ENCODE results near the gene TMCC2. TPM values are rescaled to one million over a fixed set of nuclear protein-coding genes. Genes with fewer than 3 reads are reported as not detected.

Gene TMCC2
- total RNA-seq, 1 experiment from 2014 or later, result 3.1 TPM

DNA sequence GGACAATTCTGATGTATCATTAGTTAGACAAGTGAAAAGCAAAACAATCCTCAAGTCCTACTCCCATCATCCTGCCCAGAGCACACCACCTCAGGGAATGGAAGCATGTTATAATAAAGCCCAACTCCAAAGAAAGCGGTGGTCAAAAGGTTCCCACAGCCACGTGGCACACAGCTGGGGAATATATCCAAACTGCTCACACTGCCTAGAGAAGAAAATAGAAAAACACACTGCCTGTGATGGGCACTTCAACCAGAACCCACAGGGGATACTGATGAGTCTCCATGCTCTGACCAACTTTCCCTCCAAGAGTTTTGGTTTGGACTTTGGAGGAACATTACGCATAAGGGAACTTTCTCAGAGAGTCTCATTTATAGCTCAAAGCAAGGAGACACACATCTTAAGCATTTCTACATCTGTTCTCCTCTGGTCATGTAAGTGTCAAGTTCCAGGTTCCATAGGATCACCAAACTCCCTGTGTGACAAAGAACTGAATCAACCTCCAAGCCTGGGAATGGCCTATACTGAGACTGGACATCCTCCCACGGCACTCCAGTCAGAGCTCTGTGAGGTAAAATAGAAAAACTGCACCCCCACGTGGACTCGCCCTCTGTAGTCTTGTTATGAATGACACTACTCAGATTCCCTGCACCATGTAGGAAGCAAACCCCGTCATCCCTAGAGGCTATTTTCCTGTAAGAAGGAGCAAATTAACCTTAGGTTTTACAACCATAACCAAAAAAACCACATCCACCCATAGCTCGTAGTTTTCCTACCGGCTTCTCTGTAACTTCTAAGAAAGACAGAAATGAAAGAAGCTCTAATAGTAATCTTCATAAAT, 28.4 kb upstream of the TMCC2 start:
- Histone ChIP-seq H3K27me3 (ENCODE audit: control insufficient read depth, insufficient read depth, low read length) (no peaks in the 10 kb centered on the region), H3K36me3 (ENCODE audit: control insufficient read depth, insufficient read depth, low read length) (no peaks in the 10 kb centered on the region), H3K9me3 (ENCODE audit: control insufficient read depth, insufficient read depth, low read depth, low read length) (no peaks in the 10 kb centered on the region), H3K4me1 (ENCODE audit: control insufficient read depth, insufficient read depth, low read length) (no peaks in the 10 kb centered on the region), H3K27ac (ENCODE audit: low read length) (no peak overlapping the region), H3K4me3 (ENCODE audit: low read depth in 2 of 2, low read length in 2 of 2) (no peak overlapping the region)
- ChIA-PET POLR2A (no interaction called here), CTCF (interaction anchor here (0.6 kb wide), 1 partner anchor 48 kb away, joined by 5 read pairs; no protein-coding TSS in a partner anchor)
- ATAC-seq (no peak), DNase-seq (ENCODE audit: low read depth, low spot score) (no peak)
- in situ Hi-C loops (cut with HindIII; ENCODE audit: low pct_unique_long_range_greater_than_20kb, low sequenced_read_pairs) (no loop called here), intact Hi-C loops (cut with micrococcal nuclease; ENCODE audit: unreplicated experiment) (no loop called here)
- BruUV-seq (replicated peaks), result no TSS peak
- TF ChIP-seq SIN3A (IDR thresholded peaks at IDR 0.05; ENCODE audit: borderline replicate concordance, insufficient read depth, low read depth, low read length), result no peak
- TF ChIP-seq POLR2AphosphoS5 (IDR thresholded peaks at IDR 0.05; ENCODE audit: low read depth, low read length), result no peak
- TF ChIP-seq, protein P1, sequence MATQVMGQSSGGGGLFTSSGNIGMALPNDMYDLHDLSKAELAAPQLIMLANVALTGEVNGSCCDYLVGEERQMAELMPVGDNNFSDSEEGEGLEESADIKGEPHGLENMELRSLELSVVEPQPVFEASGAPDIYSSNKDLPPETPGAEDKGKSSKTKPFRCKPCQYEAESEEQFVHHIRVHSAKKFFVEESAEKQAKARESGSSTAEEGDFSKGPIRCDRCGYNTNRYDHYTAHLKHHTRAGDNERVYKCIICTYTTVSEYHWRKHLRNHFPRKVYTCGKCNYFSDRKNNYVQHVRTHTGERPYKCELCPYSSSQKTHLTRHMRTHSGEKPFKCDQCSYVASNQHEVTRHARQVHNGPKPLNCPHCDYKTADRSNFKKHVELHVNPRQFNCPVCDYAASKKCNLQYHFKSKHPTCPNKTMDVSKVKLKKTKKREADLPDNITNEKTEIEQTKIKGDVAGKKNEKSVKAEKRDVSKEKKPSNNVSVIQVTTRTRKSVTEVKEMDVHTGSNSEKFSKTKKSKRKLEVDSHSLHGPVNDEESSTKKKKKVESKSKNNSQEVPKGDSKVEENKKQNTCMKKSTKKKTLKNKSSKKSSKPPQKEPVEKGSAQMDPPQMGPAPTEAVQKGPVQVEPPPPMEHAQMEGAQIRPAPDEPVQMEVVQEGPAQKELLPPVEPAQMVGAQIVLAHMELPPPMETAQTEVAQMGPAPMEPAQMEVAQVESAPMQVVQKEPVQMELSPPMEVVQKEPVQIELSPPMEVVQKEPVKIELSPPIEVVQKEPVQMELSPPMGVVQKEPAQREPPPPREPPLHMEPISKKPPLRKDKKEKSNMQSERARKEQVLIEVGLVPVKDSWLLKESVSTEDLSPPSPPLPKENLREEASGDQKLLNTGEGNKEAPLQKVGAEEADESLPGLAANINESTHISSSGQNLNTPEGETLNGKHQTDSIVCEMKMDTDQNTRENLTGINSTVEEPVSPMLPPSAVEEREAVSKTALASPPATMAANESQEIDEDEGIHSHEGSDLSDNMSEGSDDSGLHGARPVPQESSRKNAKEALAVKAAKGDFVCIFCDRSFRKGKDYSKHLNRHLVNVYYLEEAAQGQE (IDR thresholded peaks at IDR 0.05; ENCODE audit: insufficient read depth in 1 of 2, low read depth in 2 of 2, low read length in 1 of 2), result no peak
- TF ChIP-seq, protein P2, sequence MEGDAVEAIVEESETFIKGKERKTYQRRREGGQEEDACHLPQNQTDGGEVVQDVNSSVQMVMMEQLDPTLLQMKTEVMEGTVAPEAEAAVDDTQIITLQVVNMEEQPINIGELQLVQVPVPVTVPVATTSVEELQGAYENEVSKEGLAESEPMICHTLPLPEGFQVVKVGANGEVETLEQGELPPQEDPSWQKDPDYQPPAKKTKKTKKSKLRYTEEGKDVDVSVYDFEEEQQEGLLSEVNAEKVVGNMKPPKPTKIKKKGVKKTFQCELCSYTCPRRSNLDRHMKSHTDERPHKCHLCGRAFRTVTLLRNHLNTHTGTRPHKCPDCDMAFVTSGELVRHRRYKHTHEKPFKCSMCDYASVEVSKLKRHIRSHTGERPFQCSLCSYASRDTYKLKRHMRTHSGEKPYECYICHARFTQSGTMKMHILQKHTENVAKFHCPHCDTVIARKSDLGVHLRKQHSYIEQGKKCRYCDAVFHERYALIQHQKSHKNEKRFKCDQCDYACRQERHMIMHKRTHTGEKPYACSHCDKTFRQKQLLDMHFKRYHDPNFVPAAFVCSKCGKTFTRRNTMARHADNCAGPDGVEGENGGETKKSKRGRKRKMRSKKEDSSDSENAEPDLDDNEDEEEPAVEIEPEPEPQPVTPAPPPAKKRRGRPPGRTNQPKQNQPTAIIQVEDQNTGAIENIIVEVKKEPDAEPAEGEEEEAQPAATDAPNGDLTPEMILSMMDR (IDR thresholded peaks at IDR 0.05), result no peak
- no peak for TF ChIP-seq TCF7L2 (IDR thresholded peaks at IDR 0.05; ENCODE audit: low read depth, low read length)

DNA sequence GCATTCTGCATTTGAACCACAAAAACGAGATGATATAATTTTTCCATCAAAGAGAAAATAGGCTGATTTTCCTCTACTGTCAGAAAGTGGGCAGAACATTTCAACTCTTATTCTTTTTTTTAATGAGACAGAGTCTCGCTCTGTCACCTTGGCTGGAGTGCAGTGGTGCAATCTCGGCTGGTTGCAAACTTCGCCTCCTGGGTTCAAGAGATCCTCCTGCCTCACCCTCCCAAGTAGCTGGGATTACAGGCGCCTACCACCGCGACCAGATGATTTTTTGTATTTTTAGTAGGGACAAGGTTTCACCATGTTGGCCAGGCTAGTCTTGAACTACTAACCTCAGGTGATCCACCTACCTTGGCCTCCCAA, 27.8 kb upstream of the TMCC2 start:
- ATAC-seq (no peak), DNase-seq (ENCODE audit: low read depth, low spot score) (no peak)
- H3K27me3 ChIP-seq (ENCODE audit: control insufficient read depth, insufficient read depth, low read length), result no peaks in the 10 kb centered on the region
- H3K36me3 ChIP-seq (ENCODE audit: control insufficient read depth, insufficient read depth, low read length), result no peaks in the 10 kb centered on the region
- ChIA-PET POLR2A (no interaction called here), CTCF (no interaction called here)
- H3K4me3 ChIP-seq (ENCODE audit: low read depth in 2 of 2, low read length in 2 of 2), result no peak overlapping the region
- no TSS peak for BruUV-seq (replicated peaks)
- in situ Hi-C loops (cut with HindIII; ENCODE audit: low pct_unique_long_range_greater_than_20kb, low sequenced_read_pairs), result no loop called here
- TF ChIP-seq, protein P2 (IDR thresholded peaks at IDR 0.05), result no peak
- TF ChIP-seq SIN3A (IDR thresholded peaks at IDR 0.05; ENCODE audit: borderline replicate concordance, insufficient read depth, low read depth, low read length), result no peak
- TF ChIP-seq, protein P1 (IDR thresholded peaks at IDR 0.05; ENCODE audit: insufficient read depth in 1 of 2, low read depth in 2 of 2, low read length in 1 of 2), result no peak
- no peak for TF ChIP-seq TCF7L2 (IDR thresholded peaks at IDR 0.05; ENCODE audit: low read depth, low read length)
- no peak for TF ChIP-seq POLR2AphosphoS5 (IDR thresholded peaks at IDR 0.05; ENCODE audit: low read depth, low read length)
- H3K27ac ChIP-seq (ENCODE audit: low read length), result no peak overlapping the region
- H3K4me1 ChIP-seq (ENCODE audit: control insufficient read depth, insufficient read depth, low read length), result no peaks in the 10 kb centered on the region
- no peaks in the 10 kb centered on the region for H3K9me3 ChIP-seq (ENCODE audit: control insufficient read depth, insufficient read depth, low read depth, low read length)
- intact Hi-C loops (cut with micrococcal nuclease; ENCODE audit: unreplicated experiment), result no loop called here
